HEK293T (cell line): ENCODE results near the gene SH3D19.
"Not testable (repeated sequence)": the region's sequence is repeated elsewhere in the genome, so short reads cannot be mapped to it uniquely, and the experiment has no call there.

ENCODE experiments used
- ARNT ChIP-seq: fragments of 450-650 bp; IDR thresholded peaks from 2 replicates; pipeline ENCODE4 v1.6.1; 2017; ENCODE audit warnings: mild to moderate bottlenecking
- ELF4 ChIP-seq: fragments of 450-650 bp; IDR thresholded peaks from 2 replicates; pipeline ENCODE4 v1.6.1; 2017; ENCODE audit warnings: antibody characterized with exemption
- FOXK2 ChIP-seq: fragments of 450-650 bp; IDR thresholded peaks from 2 replicates; pipeline ENCODE4 v1.6.1; 2016; ENCODE audit warnings: mild to moderate bottlenecking
- FOXM1 ChIP-seq: fragments of 450-650 bp; IDR thresholded peaks from 2 replicates; pipeline ENCODE4 v1.6.1; 2017; ENCODE audit warnings: mild to moderate bottlenecking, borderline replicate concordance
- LEF1 ChIP-seq: fragments of 450-650 bp; IDR thresholded peaks from 2 replicates; pipeline ENCODE4 v1.6.1; 2017; ENCODE audit warnings: mild to moderate bottlenecking, borderline replicate concordance
- SUZ12 ChIP-seq: fragments of 450-650 bp; IDR thresholded peaks from 2 replicates; pipeline ENCODE4 v1.6.1; 2016; ENCODE audit warnings: mild to moderate bottlenecking
- TF ChIP-seq, protein P1 (sequence below): fragments of 450-650 bp; IDR thresholded peaks from 2 replicates; pipeline ENCODE4 v1.6.1; 2016

DNA sequence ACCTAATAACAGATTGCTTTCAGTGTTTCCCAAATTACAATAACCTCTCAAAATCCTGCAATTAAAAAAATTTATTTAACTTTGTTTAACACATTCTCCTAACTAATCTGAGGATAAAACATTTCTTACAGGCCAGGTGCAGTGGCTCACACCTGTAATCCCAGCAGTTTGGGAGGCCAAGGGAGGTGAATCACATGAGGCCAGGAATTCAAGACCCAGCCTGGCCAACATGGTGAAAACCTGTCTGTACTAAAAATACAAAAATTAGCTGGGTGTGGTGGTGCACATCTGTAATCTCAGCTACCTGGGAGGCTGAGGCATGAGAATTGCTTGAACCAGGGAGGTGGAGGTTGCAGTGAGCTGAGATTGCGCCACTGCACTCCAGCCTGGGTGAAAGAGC lies 90.0 kb downstream of the SH3D19 start:
- TF ChIP-seq SUZ12, ARNT, FOXK2, LEF1, FOXM1, ELF4: not testable (repeated sequence)
- TF ChIP-seq, protein P1, sequence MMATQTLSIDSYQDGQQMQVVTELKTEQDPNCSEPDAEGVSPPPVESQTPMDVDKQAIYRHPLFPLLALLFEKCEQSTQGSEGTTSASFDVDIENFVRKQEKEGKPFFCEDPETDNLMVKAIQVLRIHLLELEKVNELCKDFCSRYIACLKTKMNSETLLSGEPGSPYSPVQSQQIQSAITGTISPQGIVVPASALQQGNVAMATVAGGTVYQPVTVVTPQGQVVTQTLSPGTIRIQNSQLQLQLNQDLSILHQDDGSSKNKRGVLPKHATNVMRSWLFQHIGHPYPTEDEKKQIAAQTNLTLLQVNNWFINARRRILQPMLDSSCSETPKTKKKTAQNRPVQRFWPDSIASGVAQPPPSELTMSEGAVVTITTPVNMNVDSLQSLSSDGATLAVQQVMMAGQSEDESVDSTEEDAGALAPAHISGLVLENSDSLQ: not testable (repeated sequence)
